Uterus (tissue), 2 donors: ENCODE measurements around the gene SMOC2.

Experiments
- CTCF ChIP-seq, 4 experiments: fragments of 200-600 bp in 2 of 4; fragments of 450-650 bp in 2 of 4; sonication (generic) in 2 of 4; IDR thresholded peaks; one replicate each; pipeline ENCODE4 v1.5.1; 2016 to 2019; ENCODE audit warnings: antibody characterized with exemption in 4 of 4, mild to moderate bottlenecking in 2 of 4, moderate library complexity in 1 of 4
- POLR2A ChIP-seq, 2 donors: fragments of 450-650 bp; IDR thresholded peaks; one replicate each; pipeline ENCODE4 v1.6.1; 2016; ENCODE audit warnings: antibody characterized with exemption in 2 of 2, mild to moderate bottlenecking in 1 of 2, moderate library complexity in 1 of 2

DNA sequence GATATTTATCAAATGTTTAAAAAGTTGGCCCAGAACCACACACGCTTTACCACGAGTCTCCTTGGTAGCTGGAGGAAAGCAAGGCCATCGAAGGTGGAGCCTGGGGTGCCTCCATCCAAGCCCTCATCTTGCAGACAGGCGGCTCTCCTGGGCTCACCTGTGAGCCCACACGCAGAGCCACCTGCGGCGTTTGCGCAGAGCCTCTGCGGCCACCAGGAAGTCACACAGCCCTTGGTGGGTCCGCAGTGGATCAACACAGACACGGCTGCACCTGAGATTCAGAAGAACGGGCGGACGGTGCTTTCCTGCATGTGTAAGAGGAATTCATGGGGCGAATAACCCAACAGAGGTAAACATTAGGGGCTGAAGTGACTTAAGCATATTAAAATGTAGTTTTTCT, 24.5 kb upstream of the SMOC2 start:
- TF ChIP-seq CTCF (IDR thresholded peaks at IDR 0.05) (no peak), POLR2A (IDR thresholded peaks at IDR 0.05) (no peak)
